Measurements from ENCODE around the gene ATXN1.
A peak's percentile ranks its signal among the peaks of the same experiment; 100 is the strongest.
"Not testable (repeated sequence)": the region's sequence is repeated elsewhere in the genome, so short reads cannot be mapped to it uniquely, and the experiment has no call there.

Gene ATXN1

GRCh38 chr6:16630026-16630643 lies 131.1 kb downstream of the ATXN1 start:
- Histone ChIP-seq H3K4me3 (replicated peaks; ENCODE audit: insufficient read depth, low read length) (no peak overlapping the region), H3K27me3 (ENCODE audit: insufficient read depth, poor library complexity, severe bottlenecking) (no peaks in the 10 kb centered on the region), H3K27ac (replicated peaks) (no peak overlapping the region)
- TF ChIP-seq POLR2AphosphoS5 (IDR thresholded peaks at IDR 0.05; ENCODE audit: low read depth) = no peak
- TF ChIP-seq, protein P1, sequence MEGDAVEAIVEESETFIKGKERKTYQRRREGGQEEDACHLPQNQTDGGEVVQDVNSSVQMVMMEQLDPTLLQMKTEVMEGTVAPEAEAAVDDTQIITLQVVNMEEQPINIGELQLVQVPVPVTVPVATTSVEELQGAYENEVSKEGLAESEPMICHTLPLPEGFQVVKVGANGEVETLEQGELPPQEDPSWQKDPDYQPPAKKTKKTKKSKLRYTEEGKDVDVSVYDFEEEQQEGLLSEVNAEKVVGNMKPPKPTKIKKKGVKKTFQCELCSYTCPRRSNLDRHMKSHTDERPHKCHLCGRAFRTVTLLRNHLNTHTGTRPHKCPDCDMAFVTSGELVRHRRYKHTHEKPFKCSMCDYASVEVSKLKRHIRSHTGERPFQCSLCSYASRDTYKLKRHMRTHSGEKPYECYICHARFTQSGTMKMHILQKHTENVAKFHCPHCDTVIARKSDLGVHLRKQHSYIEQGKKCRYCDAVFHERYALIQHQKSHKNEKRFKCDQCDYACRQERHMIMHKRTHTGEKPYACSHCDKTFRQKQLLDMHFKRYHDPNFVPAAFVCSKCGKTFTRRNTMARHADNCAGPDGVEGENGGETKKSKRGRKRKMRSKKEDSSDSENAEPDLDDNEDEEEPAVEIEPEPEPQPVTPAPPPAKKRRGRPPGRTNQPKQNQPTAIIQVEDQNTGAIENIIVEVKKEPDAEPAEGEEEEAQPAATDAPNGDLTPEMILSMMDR (IDR thresholded peaks at IDR 0.05; ENCODE audit: insufficient read depth, low read length) = no peak
- TF ChIP-seq, protein P2, sequence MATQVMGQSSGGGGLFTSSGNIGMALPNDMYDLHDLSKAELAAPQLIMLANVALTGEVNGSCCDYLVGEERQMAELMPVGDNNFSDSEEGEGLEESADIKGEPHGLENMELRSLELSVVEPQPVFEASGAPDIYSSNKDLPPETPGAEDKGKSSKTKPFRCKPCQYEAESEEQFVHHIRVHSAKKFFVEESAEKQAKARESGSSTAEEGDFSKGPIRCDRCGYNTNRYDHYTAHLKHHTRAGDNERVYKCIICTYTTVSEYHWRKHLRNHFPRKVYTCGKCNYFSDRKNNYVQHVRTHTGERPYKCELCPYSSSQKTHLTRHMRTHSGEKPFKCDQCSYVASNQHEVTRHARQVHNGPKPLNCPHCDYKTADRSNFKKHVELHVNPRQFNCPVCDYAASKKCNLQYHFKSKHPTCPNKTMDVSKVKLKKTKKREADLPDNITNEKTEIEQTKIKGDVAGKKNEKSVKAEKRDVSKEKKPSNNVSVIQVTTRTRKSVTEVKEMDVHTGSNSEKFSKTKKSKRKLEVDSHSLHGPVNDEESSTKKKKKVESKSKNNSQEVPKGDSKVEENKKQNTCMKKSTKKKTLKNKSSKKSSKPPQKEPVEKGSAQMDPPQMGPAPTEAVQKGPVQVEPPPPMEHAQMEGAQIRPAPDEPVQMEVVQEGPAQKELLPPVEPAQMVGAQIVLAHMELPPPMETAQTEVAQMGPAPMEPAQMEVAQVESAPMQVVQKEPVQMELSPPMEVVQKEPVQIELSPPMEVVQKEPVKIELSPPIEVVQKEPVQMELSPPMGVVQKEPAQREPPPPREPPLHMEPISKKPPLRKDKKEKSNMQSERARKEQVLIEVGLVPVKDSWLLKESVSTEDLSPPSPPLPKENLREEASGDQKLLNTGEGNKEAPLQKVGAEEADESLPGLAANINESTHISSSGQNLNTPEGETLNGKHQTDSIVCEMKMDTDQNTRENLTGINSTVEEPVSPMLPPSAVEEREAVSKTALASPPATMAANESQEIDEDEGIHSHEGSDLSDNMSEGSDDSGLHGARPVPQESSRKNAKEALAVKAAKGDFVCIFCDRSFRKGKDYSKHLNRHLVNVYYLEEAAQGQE (IDR thresholded peaks at IDR 0.05; ENCODE audit: insufficient replicate concordance, low read depth) = no peak
- TF ChIP-seq SPI1 (IDR thresholded peaks at IDR 0.05; ENCODE audit: borderline replicate concordance, low read depth) = no peak
- TF ChIP-seq GABPA (IDR thresholded peaks at IDR 0.05; ENCODE audit: low read depth) = no peak
- no peak for DNase-seq (ENCODE audit: low read depth in 1 of 2, low spot score in 1 of 2)

- H3K27ac ChIP-seq (replicated peaks); DNase-seq (ENCODE audit: low read depth in 1 of 2, low spot score in 1 of 2): not testable (repeated sequence)
Measured at GRCh38 chr6:16628580-16628979, 132.7 kb downstream of the ATXN1 start.

DNA sequence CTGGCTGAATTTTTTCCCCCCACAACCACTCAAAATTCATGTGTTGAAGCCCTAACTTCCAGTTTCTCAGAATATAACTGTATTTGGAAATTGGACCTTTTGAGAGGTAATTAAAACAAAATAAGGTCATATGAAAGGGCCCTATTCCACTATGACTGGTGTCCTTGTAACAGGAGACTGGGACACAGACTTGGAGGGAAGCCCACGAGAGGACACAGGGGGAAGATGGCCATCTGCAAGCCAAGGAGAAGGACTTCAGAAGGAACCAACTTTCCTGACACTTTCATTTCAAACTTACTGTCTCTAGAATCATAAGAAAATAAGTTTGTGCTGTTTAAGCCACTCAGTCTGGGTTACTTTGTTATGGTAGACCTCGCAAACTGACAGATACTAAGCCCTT lies 134.6 kb downstream of the ATXN1 start:
- H3K27me3 ChIP-seq (ENCODE audit: insufficient read depth, poor library complexity, severe bottlenecking) = no peaks in the 10 kb centered on the region
- H3K27ac ChIP-seq (replicated peaks) = no peak overlapping the region
- no peak for DNase-seq (ENCODE audit: low read depth in 1 of 2, low spot score in 1 of 2)
- no peak overlapping the region for H3K4me3 ChIP-seq (replicated peaks; ENCODE audit: insufficient read depth, low read length)
- TF ChIP-seq, protein P1 (IDR thresholded peaks at IDR 0.05; ENCODE audit: insufficient read depth, low read length) = no peak
- TF ChIP-seq GABPA (IDR thresholded peaks at IDR 0.05; ENCODE audit: low read depth) (no peak), SPI1 (IDR thresholded peaks at IDR 0.05; ENCODE audit: borderline replicate concordance, low read depth) (no peak)

More at GRCh38 chr6:16628580-16628979, 132.7 kb downstream of the ATXN1 start:
- not testable (repeated sequence) for H3K4me3 ChIP-seq (replicated peaks; ENCODE audit: insufficient read depth, low read length); H3K27me3 ChIP-seq (ENCODE audit: insufficient read depth, poor library complexity, severe bottlenecking)

- H3K4me3 ChIP-seq (replicated peaks; ENCODE audit: insufficient read depth, low read length) = no peak overlapping the region
- peak; percentile 38; the same call in 1 of the 2 replicates for TF ChIP-seq SPI1 (IDR thresholded peaks at IDR 0.05; ENCODE audit: borderline replicate concordance, low read depth)
- TF ChIP-seq, protein P2 (IDR thresholded peaks at IDR 0.05; ENCODE audit: insufficient replicate concordance, low read depth) = no peak
- DNase-seq (ENCODE audit: low read depth in 1 of 2, low spot score in 1 of 2) = no peak
- no peaks in the 10 kb centered on the region for H3K27me3 ChIP-seq (ENCODE audit: insufficient read depth, poor library complexity, severe bottlenecking)
- no peak overlapping the region for H3K27ac ChIP-seq (replicated peaks)
Measured at GRCh38 chr6:16625291-16626265, 135.7 kb downstream of the ATXN1 start.

Measured in HL-60 (cell line).